ENCODE results near the gene PPP2R1A.

The PPP2R1A gene

GRCh38 chr19:52189735-52190486 lies at the start of gene PPP2R1A:
Gene PPP2R1A (plus strand): TSS chr19:52190052. CDS start chr19:52190097, 45 bp downstream.
- peak; percentile 100 for DNase-seq

- no peak for DNase-seq
Measured at GRCh38 chr19:52141203-52141602, 48.6 kb upstream of the PPP2R1A start.

- no peak for DNase-seq
Measured at GRCh38 chr19:52142001-52142595, 47.8 kb upstream of the PPP2R1A start.

GRCh38 chr19:52148256-52148655 lies 41.6 kb upstream of the PPP2R1A start:
- DNase-seq: no peak

GRCh38 chr19:52155596-52156359 lies 34.1 kb upstream of the PPP2R1A start:
- no peak for DNase-seq

- no peak for DNase-seq
Measured at GRCh38 chr19:52170304-52170703, 19.5 kb upstream of the PPP2R1A start.

GRCh38 chr19:52170863-52171320 lies 19.0 kb upstream of the PPP2R1A start:
- DNase-seq: no peak

GRCh38 chr19:52171321-52172169 lies 18.3 kb upstream of the PPP2R1A start, which contains the start of gene ZNF836:
Gene ZNF836 (minus strand): TSS chr19:52171621. CDS start chr19:52168072, 3,549 bp downstream.
- DNase-seq: peak; percentile 65

- DNase-seq: no peak
Measured at GRCh38 chr19:52172347-52172746, 17.5 kb upstream of the PPP2R1A start.

GRCh38 chr19:52176574-52176973 lies 13.3 kb upstream of the PPP2R1A start:
- DNase-seq: no peak

GRCh38 chr19:52187407-52187806 lies 2.4 kb upstream of the PPP2R1A start:
- no peak for DNase-seq

GRCh38 chr19:52188822-52189734 lies 774 bp upstream of the PPP2R1A start:
- DNase-seq: no peak

GRCh38 chr19:52190487-52191293 lies 838 bp downstream of the PPP2R1A start:
- no peak for DNase-seq

GRCh38 chr19:52191389-52191788 lies 1.5 kb downstream of the PPP2R1A start:
- DNase-seq: no peak

GRCh38 chr19:52191951-52192350 lies 2.1 kb downstream of the PPP2R1A start:
- DNase-seq: no peak

GRCh38 chr19:52196256-52196967 lies 6.6 kb downstream of the PPP2R1A start:
- no peak for DNase-seq

GRCh38 chr19:52197964-52198363 lies 8.1 kb downstream of the PPP2R1A start:
- DNase-seq: no peak

- DNase-seq: no peak
Measured at GRCh38 chr19:52198678-52199077, 8.8 kb downstream of the PPP2R1A start.

- DNase-seq: no peak
Measured at GRCh38 chr19:52200044-52200443, 10.2 kb downstream of the PPP2R1A start.
